Ovary (tissue), 9 donors: ENCODE measurements around the gene NAA40. TPM values are rescaled to one million over a fixed set of nuclear protein-coding genes. Genes with fewer than 3 reads are reported as not detected.

ENCODE experiments used
- DNase-seq, 5 donors: peaks; one replicate each; pipeline ENCODE4 v3.0.0-alpha.2; 2019 to 2020
- H3K27ac ChIP-seq, 2 donors: fragments of 200-600 bp; one replicate each; pipeline versions ENCODE4 v1.5.1 to v1.8.0; 2019 to 2022
- H3K27me3 ChIP-seq: fragments of 200-600 bp; one replicate; pipeline ENCODE4 v1.8.0; 2022
- H3K36me3 ChIP-seq: fragments of 200-600 bp; sonication (generic); one replicate; pipeline ENCODE4 v1.5.1; 2019
- H3K4me1 ChIP-seq: one replicate; pipeline ENCODE4 v1.8.1; 2013; ENCODE audit warnings: mild to moderate bottlenecking, moderate library complexity; ENCODE audit not compliant: insufficient read depth
- H3K4me3 ChIP-seq: fragments of 200-600 bp; sonication (generic); one replicate; pipeline ENCODE4 v1.5.1; 2017
- H3K9me3 ChIP-seq, 2 donors: fragments of 200-600 bp in 1 of 2; sonication (generic) in 1 of 2; one replicate each; pipeline versions ENCODE4 v1.5.1 to v1.8.1; 2013 to 2019; ENCODE audit warnings: mild to moderate bottlenecking in 1 of 2, moderate library complexity in 1 of 2
- EP300 ChIP-seq: sonication (generic); formaldehyde crosslinking; IDR thresholded peaks from one replicate; pipeline ENCODE4 v1.6.1; 2017; ENCODE audit warnings: antibody characterized with exemption
- POLR2A ChIP-seq: fragments of 450-650 bp; IDR thresholded peaks from one replicate; pipeline ENCODE4 v1.6.1; 2017; ENCODE audit warnings: antibody characterized with exemption, mild to moderate bottlenecking, moderate library complexity
- WGBS, 3 donors: extraction: QIAGEN DNeasy Blood & Tissue Kit in 1 of 3; methylation state at CpG; one replicate each; pipeline versions ENCODE4 v1.1.5 to v1.1.7; 2013 to 2017; 5-methylcytosine and 5-hydroxymethylcytosine counted together
- intact Hi-C, 4 donors: fragments of 100-400 bp; cut with DNase I; formaldehyde crosslinking; loops; one replicate each; pipeline versions ENCODE4 v1.11.0 to v1.15.1; 2022 to 2023
- polyA plus RNA-seq, 2 donors: library from polyadenylated mRNA; stranded (reverse); fragments of 200-250 nt in 1 of 2; fragments of 350-450 nt in 1 of 2; fragmentation: Illumina TruSeq in 1 of 2; extraction: RNeasy Lipid Tissue Mini Kit (QIAGEN cat#74804) in 1 of 2; gene quantifications; one replicate each; pipeline ENCODE4 v1.2.3, GENCODE V29; 2013 to 2014
- total RNA-seq, 7 donors: library from RNA; depleted of rRNA in 2 of 7; stranded (reverse); fragments of >200 nt in 2 of 7; fragmentation: NEBNext Ultra II Directional in 3 of 7; extraction: Animal tissue kit (Norgen Biotek cat#: 25700) in 3 of 7; gene quantifications; one replicate each; pipeline versions ENCODE4 v1.1.0 to v1.2.4, GENCODE V29; 2016 to 2023
- TF ChIP-seq, protein P1 (sequence below), 3 donors: fragments of 450-650 bp in 2 of 3; fragments of 200-600 bp in 1 of 3; IDR thresholded peaks; one replicate each; pipeline versions ENCODE4 v1.5.1 to v1.8.0; 2016 to 2022; ENCODE audit warnings: antibody characterized with exemption in 3 of 3, mild to moderate bottlenecking in 1 of 3
- donor health status: DM: no; HTN: no; CAD: no; lungs with moderate emphysema.
- donor health status: DM: no; HTN: no; CAD: no.
- donor health status: Bipolar disorder and iron deficiency.
- donor health status: DM: yes; HTN: yes; CAD: no.
- donor health status: DM: no; HTN: no; CAD: no.
- donor health status: DM: yes; HTN: yes; CAD: no.

The NAA40 gene
- total and polyA plus RNA-seq, 9 donors = 4.5 to 15.9 (median 10.2) TPM

DNA sequence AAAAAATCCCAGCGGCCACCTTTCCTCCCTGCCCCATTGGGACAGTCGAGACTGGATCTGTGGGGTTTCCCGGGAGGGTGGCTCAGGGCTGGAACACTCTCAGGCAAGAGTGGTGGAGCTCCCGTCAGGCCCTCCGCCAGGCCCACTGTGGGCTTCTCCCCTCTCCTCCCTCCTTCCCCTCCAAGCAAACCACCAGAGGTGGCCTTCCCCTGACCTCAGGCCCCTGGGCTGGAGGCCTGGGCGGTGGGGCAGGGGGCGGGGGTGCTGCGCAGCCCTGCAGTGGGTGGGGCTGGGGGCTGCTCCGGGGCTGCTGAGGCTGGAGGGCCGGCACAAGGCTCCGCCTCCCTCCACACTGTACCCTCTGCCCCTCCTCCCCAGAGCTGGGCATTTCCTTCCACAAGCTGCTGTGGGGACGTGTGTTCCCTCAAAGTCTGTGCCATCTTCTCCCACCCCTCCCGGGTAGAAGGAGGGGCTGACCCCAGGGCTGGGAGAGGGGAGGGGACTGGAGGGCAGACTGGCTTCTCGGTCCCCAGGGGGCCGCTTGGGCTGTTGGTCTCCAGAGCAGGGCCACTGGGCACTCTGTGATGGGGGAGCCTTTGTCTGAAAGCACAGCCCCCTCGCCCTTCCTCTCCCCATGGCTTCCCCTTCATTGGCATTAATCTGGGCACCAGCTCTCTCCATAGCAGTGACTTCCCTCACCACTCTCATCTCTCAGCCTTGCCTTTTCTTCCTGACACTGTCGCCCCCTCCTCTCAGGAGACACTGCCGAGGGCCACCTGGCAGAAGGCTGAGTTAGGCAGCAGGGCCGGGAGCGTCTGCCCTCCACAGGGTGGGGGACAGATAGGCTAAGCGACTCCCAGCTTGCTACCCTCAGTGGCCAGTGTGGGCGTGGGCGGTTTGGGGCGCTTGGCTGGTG is 29.0 kb upstream of the NAA40 start:
- TF ChIP-seq POLR2A (no peak), EP300 (no peak)
- TF ChIP-seq, protein P1, sequence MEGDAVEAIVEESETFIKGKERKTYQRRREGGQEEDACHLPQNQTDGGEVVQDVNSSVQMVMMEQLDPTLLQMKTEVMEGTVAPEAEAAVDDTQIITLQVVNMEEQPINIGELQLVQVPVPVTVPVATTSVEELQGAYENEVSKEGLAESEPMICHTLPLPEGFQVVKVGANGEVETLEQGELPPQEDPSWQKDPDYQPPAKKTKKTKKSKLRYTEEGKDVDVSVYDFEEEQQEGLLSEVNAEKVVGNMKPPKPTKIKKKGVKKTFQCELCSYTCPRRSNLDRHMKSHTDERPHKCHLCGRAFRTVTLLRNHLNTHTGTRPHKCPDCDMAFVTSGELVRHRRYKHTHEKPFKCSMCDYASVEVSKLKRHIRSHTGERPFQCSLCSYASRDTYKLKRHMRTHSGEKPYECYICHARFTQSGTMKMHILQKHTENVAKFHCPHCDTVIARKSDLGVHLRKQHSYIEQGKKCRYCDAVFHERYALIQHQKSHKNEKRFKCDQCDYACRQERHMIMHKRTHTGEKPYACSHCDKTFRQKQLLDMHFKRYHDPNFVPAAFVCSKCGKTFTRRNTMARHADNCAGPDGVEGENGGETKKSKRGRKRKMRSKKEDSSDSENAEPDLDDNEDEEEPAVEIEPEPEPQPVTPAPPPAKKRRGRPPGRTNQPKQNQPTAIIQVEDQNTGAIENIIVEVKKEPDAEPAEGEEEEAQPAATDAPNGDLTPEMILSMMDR (IDR thresholded peaks at IDR 0.05) = no peak

DNA sequence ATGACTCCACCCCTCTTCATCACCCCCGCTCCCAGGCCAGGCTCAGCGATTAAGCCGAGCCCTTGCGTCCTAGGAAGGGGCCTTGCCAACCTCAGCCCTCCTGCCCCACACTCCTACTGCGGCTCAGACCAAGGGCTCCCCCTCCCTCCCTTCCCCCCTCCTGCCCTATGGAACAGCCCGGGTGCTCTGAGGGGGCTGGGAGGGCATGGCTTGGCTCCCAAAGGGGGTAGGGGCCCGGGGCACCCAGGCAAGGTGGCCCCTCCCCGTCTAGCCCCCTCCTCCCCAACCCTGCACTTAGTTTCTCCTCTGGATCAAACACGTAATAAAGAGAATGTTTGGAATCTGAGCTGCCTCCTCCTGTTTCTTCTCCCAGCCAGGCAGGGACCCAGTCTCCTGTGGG is 28.1 kb upstream of the NAA40 start:
- TF ChIP-seq EP300 (no peak), POLR2A (no peak)
- TF ChIP-seq, protein P1 (IDR thresholded peaks at IDR 0.05) = no peak
- intact Hi-C loops = no loop called here

More for the DNA sequence above, 29.0 kb upstream of the NAA40 start:
- Histone ChIP-seq H3K36me3 (no peaks in the 10 kb centered on the region), H3K4me1 (peaks cover 9% of the 10 kb centered on the region), H3K27ac (peak overlapping the region; percentile 20 to 34), H3K4me3 (no peak overlapping the region), H3K27me3 (no peaks in the 10 kb centered on the region), H3K9me3 (no peaks in the 10 kb centered on the region)
- intact Hi-C loops = loop anchor here in 1 of 4 donors (5.0 kb wide), 1 partner anchor 38 kb away; no protein-coding TSS in a partner anchor
- WGBS, 3 donors = 60 to 73% (median 65%) methylated on average over 24 of the region's 24 CpGs
- no peak for DNase-seq

DNA sequence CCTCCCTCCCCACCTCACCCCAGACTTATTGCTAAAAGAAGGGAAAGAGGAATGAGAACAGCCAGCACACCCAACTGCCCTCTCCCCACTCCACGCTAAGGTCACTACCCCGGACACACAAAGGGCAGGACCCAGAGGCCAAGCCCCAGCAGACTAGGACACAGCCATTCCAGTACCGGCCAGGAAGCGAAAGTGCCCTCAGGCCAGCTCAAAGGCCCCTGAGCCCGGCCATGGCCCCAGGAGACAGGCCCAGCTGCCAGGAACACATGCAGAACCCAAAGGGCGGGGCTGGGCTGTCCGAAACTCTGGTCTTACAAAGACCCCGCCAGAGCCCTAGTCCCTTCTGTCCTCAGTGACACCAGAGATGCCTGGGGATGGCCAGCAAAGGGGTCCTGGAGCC is 27.4 kb upstream of the NAA40 start:
- intact Hi-C loops = no loop called here
- Histone ChIP-seq H3K9me3 (no peaks in the 10 kb centered on the region), H3K4me3 (no peak overlapping the region), H3K27ac (no peak overlapping the region), H3K27me3 (no peaks in the 10 kb centered on the region), H3K4me1 (peaks cover 10% of the 10 kb centered on the region), H3K36me3 (no peaks in the 10 kb centered on the region)
- TF ChIP-seq EP300 = no peak
- TF ChIP-seq, protein P1 (IDR thresholded peaks at IDR 0.05) = no peak
- TF ChIP-seq POLR2A = no peak
- WGBS, 3 donors = 80 to 93% (median 83%) methylated on average over 8 of the region's 8 CpGs
- DNase-seq = no peak

More for the DNA sequence above, 28.1 kb upstream of the NAA40 start:
- Histone ChIP-seq H3K27ac (no peak overlapping the region), H3K4me3 (no peak overlapping the region), H3K27me3 (no peaks in the 10 kb centered on the region), H3K36me3 (no peaks in the 10 kb centered on the region), H3K4me1 (peaks cover 9% of the 10 kb centered on the region), H3K9me3 (no peaks in the 10 kb centered on the region)
- WGBS, 3 donors = 60 to 68% (median 65%) methylated on average over 9 of the region's 9 CpGs
- DNase-seq = no peak

DNA sequence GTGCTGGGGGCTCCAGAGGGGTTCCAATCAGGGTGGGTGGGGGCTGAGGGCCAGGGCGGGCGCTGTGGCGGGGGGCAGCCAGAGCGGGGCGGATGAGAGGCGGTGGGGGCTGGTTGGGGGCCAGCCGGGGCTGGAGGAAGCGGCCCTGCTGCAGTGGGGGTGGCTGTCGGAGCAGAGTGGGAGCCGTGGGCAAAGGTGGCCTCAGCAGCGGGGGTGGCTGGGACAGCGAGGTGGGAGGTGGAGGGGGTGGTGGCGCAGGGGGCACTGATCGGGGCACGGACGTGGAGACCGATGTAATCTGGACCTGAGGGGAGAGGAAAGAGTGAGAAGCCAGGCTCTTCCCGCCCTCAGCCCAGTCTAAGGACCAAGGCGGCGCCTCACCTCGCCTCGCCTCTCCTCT is 26.9 kb upstream of the NAA40 start:
- peaks cover 10% of the 10 kb centered on the region for H3K4me1 ChIP-seq
- no peak overlapping the region for H3K27ac ChIP-seq
- no peak for DNase-seq
- TF ChIP-seq EP300 (no peak), POLR2A (no peak)
- TF ChIP-seq, protein P1 (IDR thresholded peaks at IDR 0.05) = no peak
- no peaks in the 10 kb centered on the region for H3K36me3 ChIP-seq
- H3K27me3 ChIP-seq = no peaks in the 10 kb centered on the region
- H3K4me3 ChIP-seq = no peak overlapping the region
- intact Hi-C loops = no loop called here
- WGBS, 3 donors = 83 to 91% (median 88%) methylated on average over 21 to 22 of the region's 22 CpGs
- H3K9me3 ChIP-seq = no peaks in the 10 kb centered on the region
